Sigmoid colon (tissue), 4 donors: ENCODE data around the gene SCYGR5.

Experiments
- CTCF ChIP-seq, 4 experiments: fragments of 450-650 bp in 3 of 4; fragments of 200-600 bp in 1 of 4; IDR thresholded peaks; one replicate each; pipeline ENCODE4 v1.5.1; 2016 to 2019; ENCODE audit warnings: antibody characterized with exemption in 4 of 4, mild to moderate bottlenecking in 3 of 4, moderate library complexity in 2 of 4
- EP300 ChIP-seq, 4 donors: sonication (generic); formaldehyde crosslinking; IDR thresholded peaks; one replicate each; pipeline ENCODE4 v1.6.1; 2017; ENCODE audit warnings: antibody characterized with exemption in 4 of 4
- POLR2A ChIP-seq, 2 donors: fragments of 450-650 bp; IDR thresholded peaks; one replicate each; pipeline ENCODE4 v1.6.1; 2016; ENCODE audit warnings: antibody characterized with exemption in 2 of 2, mild to moderate bottlenecking in 2 of 2, moderate library complexity in 2 of 2
- POLR2AphosphoS5 ChIP-seq, 4 donors: sonication (generic); formaldehyde crosslinking; IDR thresholded peaks; one replicate each; pipeline ENCODE4 v1.6.1; 2017; ENCODE audit warnings: antibody characterized with exemption in 4 of 4

- no peak for TF ChIP-seq CTCF (IDR thresholded peaks at IDR 0.05)
- TF ChIP-seq POLR2AphosphoS5 (IDR thresholded peaks at IDR 0.05): no peak
- no peak for TF ChIP-seq POLR2A (IDR thresholded peaks at IDR 0.05)
- no peak for TF ChIP-seq EP300 (IDR thresholded peaks at IDR 0.05)
These were observed 4.8 kb upstream of the SCYGR5 start for GRCh38 chr2:227661827-227662226.
